DOHH2 (cell line): ENCODE data around the gene RNF4.

Experiments used
- H3F3A ChIP-seq: fragments of 200-600 bp; sonication (generic), shearing (Covaris generic); 2 replicates; pipeline ENCODE4 v1.6.0; 2016; ENCODE audit warnings: antibody characterized with exemption, mild to moderate bottlenecking; ENCODE audit not compliant: control insufficient read depth, insufficient read depth
- H3K27ac ChIP-seq: fragments of 200-600 bp; sonication (generic); 2 replicates; pipeline ENCODE4 v1.5.1; 2014; ENCODE audit warnings: low read depth, mild to moderate bottlenecking, low read length, moderate library complexity
- H3K27me3 ChIP-seq: fragments of 200-600 bp; sonication (generic); 2 replicates; pipeline ENCODE4 v1.6.1; 2014; ENCODE audit warnings: mild to moderate bottlenecking, low read length, mixed read lengths; ENCODE audit not compliant: control insufficient read depth
- H3K36me3 ChIP-seq: fragments of 200-600 bp; sonication (generic); 2 replicates; pipeline ENCODE4 v1.6.1; 2014; ENCODE audit warnings: mild to moderate bottlenecking, low read length, moderate library complexity, mixed read lengths; ENCODE audit not compliant: control insufficient read depth
- H3K4me1 ChIP-seq: fragments of 200-600 bp; sonication (generic); 2 replicates; pipeline ENCODE4 v1.6.1; 2014; ENCODE audit warnings: mild to moderate bottlenecking, low read length, mixed read lengths; ENCODE audit not compliant: control insufficient read depth
- H3K4me2 ChIP-seq: fragments of 200-600 bp; sonication (generic); 2 replicates; pipeline ENCODE4 v1.6.0; 2014; ENCODE audit warnings: mild to moderate bottlenecking, low read length, moderate library complexity
- H3K4me3 ChIP-seq: fragments of 200-600 bp; sonication (generic); 2 replicates; pipeline ENCODE4 v1.5.1; 2014; ENCODE audit warnings: mild to moderate bottlenecking, low read length, mixed read lengths
- H3K79me2 ChIP-seq: fragments of 200-600 bp; sonication (generic); 2 replicates; pipeline ENCODE4 v1.6.1; 2014; ENCODE audit warnings: mild to moderate bottlenecking, low read length, mixed read lengths; ENCODE audit not compliant: control insufficient read depth
- H3K9me2 ChIP-seq: fragments of 200-600 bp; sonication (generic); replicated peaks from 2 replicates; pipeline ENCODE4 v1.6.1; 2014; ENCODE audit warnings: mild to moderate bottlenecking, low read length, mixed read lengths; ENCODE audit not compliant: control insufficient read depth
- H3K9me3 ChIP-seq: fragments of 200-600 bp; sonication (generic); 2 replicates; pipeline ENCODE4 v1.6.1; 2014; ENCODE audit warnings: antibody characterized with exemption, low read length, mixed read lengths; ENCODE audit not compliant: control insufficient read depth, insufficient read depth
- H4K20me1 ChIP-seq: fragments of 200-600 bp; sonication (generic); 2 replicates; pipeline ENCODE4 v1.6.0; 2014; ENCODE audit warnings: low read depth, mild to moderate bottlenecking, antibody characterized with exemption, low read length, moderate library complexity; ENCODE audit not compliant: control insufficient read depth, insufficient read depth
- EZH2phosphoT487 ChIP-seq: fragments of 200-600 bp; sonication (generic); IDR thresholded peaks from 2 replicates; pipeline ENCODE4 v1.6.1; 2017; ENCODE audit warnings: borderline replicate concordance, mild to moderate bottlenecking, antibody characterized with exemption, low read length, moderate library complexity, mixed read lengths
- TF ChIP-seq, protein P1 (sequence below): fragments of 200-600 bp; sonication (generic); IDR thresholded peaks from one replicate; pipeline ENCODE4 v1.5.1; 2014; ENCODE audit warnings: antibody characterized with exemption, mild to moderate bottlenecking, low read depth, low read length; ENCODE audit not compliant: poor library complexity, severe bottlenecking

RNF4 gene

DNA sequence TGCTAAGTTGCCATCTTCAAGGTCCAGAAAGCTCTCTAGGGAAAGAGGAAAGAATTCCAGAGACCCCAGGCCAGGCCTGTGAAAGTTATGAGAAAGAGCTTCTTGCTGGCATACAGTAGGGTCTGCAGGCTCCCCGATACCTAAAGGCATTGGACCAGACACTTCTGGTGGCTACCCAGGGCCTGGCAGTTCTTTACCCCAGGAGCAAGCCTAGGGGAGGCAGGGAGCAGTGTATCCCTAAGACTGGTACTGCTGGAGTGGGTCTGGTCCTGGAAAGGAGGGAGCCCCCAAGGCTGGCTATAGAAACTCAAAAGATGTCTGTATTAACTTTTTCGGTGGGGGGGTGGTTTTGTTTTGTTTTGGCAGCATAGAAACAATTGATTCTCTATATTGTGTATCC is 47.7 kb downstream of the RNF4 start:
- no peak overlapping the region for H3K27ac ChIP-seq
- H3K36me3 ChIP-seq = peaks cover 44% of the 10 kb centered on the region
- H3K4me2 ChIP-seq = no peak overlapping the region
- H3K4me3 ChIP-seq = no peak overlapping the region
- H3F3A ChIP-seq = no peaks in the 10 kb centered on the region; the same call in 1 of the 2 replicates
- H3K4me1 ChIP-seq = no peaks in the 10 kb centered on the region
- no peaks in the 10 kb centered on the region for H4K20me1 ChIP-seq
- H3K9me2 ChIP-seq = no peaks in the 10 kb centered on the region
- TF ChIP-seq, protein P1, sequence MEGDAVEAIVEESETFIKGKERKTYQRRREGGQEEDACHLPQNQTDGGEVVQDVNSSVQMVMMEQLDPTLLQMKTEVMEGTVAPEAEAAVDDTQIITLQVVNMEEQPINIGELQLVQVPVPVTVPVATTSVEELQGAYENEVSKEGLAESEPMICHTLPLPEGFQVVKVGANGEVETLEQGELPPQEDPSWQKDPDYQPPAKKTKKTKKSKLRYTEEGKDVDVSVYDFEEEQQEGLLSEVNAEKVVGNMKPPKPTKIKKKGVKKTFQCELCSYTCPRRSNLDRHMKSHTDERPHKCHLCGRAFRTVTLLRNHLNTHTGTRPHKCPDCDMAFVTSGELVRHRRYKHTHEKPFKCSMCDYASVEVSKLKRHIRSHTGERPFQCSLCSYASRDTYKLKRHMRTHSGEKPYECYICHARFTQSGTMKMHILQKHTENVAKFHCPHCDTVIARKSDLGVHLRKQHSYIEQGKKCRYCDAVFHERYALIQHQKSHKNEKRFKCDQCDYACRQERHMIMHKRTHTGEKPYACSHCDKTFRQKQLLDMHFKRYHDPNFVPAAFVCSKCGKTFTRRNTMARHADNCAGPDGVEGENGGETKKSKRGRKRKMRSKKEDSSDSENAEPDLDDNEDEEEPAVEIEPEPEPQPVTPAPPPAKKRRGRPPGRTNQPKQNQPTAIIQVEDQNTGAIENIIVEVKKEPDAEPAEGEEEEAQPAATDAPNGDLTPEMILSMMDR = no peak
- no peak for TF ChIP-seq EZH2phosphoT487
- no peaks in the 10 kb centered on the region for H3K79me2 ChIP-seq
- H3K27me3 ChIP-seq = no peaks in the 10 kb centered on the region
- H3K9me3 ChIP-seq = no peaks in the 10 kb centered on the region

DNA sequence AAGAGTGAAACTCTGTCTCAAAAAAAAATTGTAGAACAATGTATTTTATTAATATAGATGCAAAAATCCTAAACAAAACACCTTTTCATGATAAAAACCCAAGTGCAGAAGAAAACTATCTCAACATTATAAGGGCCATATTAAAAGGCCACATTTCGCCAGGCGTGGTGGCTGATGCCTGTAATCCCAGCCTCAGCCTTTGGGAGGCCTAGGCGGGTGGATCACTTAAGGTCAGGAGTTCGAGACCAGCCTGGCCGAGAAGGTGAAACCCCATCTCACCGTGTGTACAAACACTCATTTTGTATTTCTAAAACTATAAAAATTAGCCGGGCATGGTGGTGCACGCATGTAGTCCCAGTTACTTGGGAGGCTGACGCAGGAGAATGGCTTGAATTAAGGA is 57.7 kb downstream of the RNF4 start:
- Histone ChIP-seq H3K79me2 (no peaks in the 10 kb centered on the region), H3K27me3 (no peaks in the 10 kb centered on the region), H3K4me2 (no peak overlapping the region), H3K4me1 (no peaks in the 10 kb centered on the region), H4K20me1 (no peaks in the 10 kb centered on the region), H3K9me2 (no peaks in the 10 kb centered on the region), H3K27ac (no peak overlapping the region), H3F3A (no peaks in the 10 kb centered on the region), H3K4me3 (no peak overlapping the region), H3K36me3 (no peaks in the 10 kb centered on the region), H3K9me3 (no peaks in the 10 kb centered on the region)
- TF ChIP-seq, protein P1 = no peak
- no peak for TF ChIP-seq EZH2phosphoT487

DNA sequence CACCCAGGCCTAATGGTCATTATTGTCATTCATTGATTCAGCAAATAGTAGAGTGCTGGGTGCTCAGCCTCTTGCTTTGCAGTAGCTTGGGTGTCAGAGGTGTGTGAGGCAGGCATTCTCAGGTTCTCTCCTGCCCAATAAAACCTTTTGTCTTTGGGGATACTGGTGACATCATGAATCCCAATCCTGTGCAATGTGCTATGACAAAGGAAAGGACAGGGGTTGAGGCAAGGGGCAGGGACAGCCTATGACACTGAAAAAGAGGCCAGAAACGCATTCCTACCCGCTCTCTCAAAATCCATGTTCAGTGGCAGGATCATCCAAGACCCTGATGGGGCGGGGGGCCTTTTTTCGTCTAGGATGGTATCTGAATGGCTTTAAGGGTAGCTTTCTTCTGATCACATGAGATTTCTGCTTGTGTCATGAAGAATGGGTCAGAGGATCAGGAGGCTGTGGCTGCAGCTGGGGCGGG is 66.0 kb downstream of the RNF4 start:
- Histone ChIP-seq H3F3A (no peaks in the 10 kb centered on the region), H3K4me2 (peak overlapping the region; percentile 95), H3K79me2 (peaks cover 30% of the 10 kb centered on the region), H3K4me3 (peak overlapping the region; percentile 88), H3K4me1 (peaks cover 15% of the 10 kb centered on the region), H3K36me3 (peaks cover 9% of the 10 kb centered on the region), H4K20me1 (peaks cover 13% of the 10 kb centered on the region), H3K9me2 (no peaks in the 10 kb centered on the region), H3K27me3 (no peaks in the 10 kb centered on the region), H3K27ac (no peak overlapping the region), H3K9me3 (no peaks in the 10 kb centered on the region)
- no peak for TF ChIP-seq EZH2phosphoT487
- TF ChIP-seq, protein P1 = no peak
